ENCODE results near the gene ARSD. TPM values are rescaled to one million over a fixed set of nuclear protein-coding genes. Genes with fewer than 3 reads are reported as not detected.

Gene ARSD
- 11.0 and 25.1 TPM in 2 replicates for total RNA-seq

GRCh38 chrX:2928583-2929434 is at the start of gene ARSD:
TSS of gene ARSD (minus strand) at chrX:2929339. CDS start at chrX:2929275, 64 bp downstream.

Other genes with a start within 250 kb of the ARSD start
- 82.6 and 154 TPM in 2 replicates for gene CD99, start 238.0 kb downstream of the ARSD start, total RNA-seq
- 3.3 and 4.9 TPM in 2 replicates for gene XG, start 177.3 kb downstream of the ARSD start, total RNA-seq
- 1.1 and 2.4 TPM in 2 replicates for gene GYG2, start 100.4 kb downstream of the ARSD start, total RNA-seq
- gene ARSH, start 77.2 kb upstream of the ARSD start, total RNA-seq, result not detected in 2 replicates
- gene ARSF, start 112.1 kb upstream of the ARSD start, total RNA-seq, result under 0.01 TPM in 1 of 2 replicates, not detected in the other

Data from uterine smooth muscle cell (primary cell).